ENCODE data around the gene DYNLT2B. TPM values are rescaled to one million over a fixed set of nuclear protein-coding genes. Genes with fewer than 3 reads are reported as not detected.
A peak's percentile ranks its signal among the peaks of the same experiment; 100 is the strongest.
"Not testable (repeated sequence)": the region's sequence is repeated elsewhere in the genome, so short reads cannot be mapped to it uniquely, and the experiment has no call there.

The DYNLT2B gene
- total and polyA plus RNA-seq, 11 donors, result 1.9 to 8.8 (median 3.6) TPM

- DNase-seq (peak in 1 of 5 donors; percentile 27), ATAC-seq (no peak)
- 77 to 92% (median 87%) methylated on average over 11 of the region's 11 CpGs for WGBS, 4 donors
- no peak overlapping the region for H3K4me3 ChIP-seq
- H3K27ac ChIP-seq, result no peak overlapping the region
- peaks cover 0 to 6% (median 1%) of the 10 kb centered on the region in 12 donors for H3K4me1 ChIP-seq
- no peaks in the 10 kb centered on the region for H3K36me3 ChIP-seq
- H3K27me3 ChIP-seq, result no peaks in the 10 kb centered on the region
- no peaks in the 10 kb centered on the region for H3K9me3 ChIP-seq
- intact Hi-C loops (cut with DNase I), result no loop called here
- no peak for TF ChIP-seq CTCF (IDR thresholded peaks at IDR 0.05)
- TF ChIP-seq POLR2A (IDR thresholded peaks at IDR 0.05), result no peak
Observed at GRCh38 chr3:196321162-196321561, 3.1 kb upstream of the DYNLT2B start.

GRCh38 chr3:196320137-196320536 is 2.1 kb upstream of the DYNLT2B start:
- DNase-seq (no peak), ATAC-seq (peak in 1 of 4 donors; percentile 12)
- intact Hi-C loops (cut with DNase I), result no loop called here
- H3K4me3 ChIP-seq, result no peak overlapping the region
- peaks cover 0 to 6% (median 1%) of the 10 kb centered on the region in 12 donors for H3K4me1 ChIP-seq
- H3K27me3 ChIP-seq, result no peaks in the 10 kb centered on the region
- no peaks in the 10 kb centered on the region for H3K9me3 ChIP-seq
- 42 to 69% (median 56%) methylated on average over 3 of the region's 3 CpGs for WGBS, 4 donors
- peaks cover 0 to 3% (median 0%) of the 10 kb centered on the region in 9 donors for H3K36me3 ChIP-seq
- TF ChIP-seq CTCF (IDR thresholded peaks at IDR 0.05) (no peak), POLR2A (IDR thresholded peaks at IDR 0.05) (no peak)
- H3K27ac ChIP-seq, result peak overlapping the region in 1 of 12 donors; percentile 13

- intact Hi-C loops (cut with DNase I), result loop anchor here in 1 of 10 donors (2.0 kb wide), 1 partner anchor 16 kb away; no protein-coding TSS in a partner anchor
- not testable (repeated sequence) for DNase-seq, ATAC-seq
Observed at GRCh38 chr3:196316799-196317686, 997 bp downstream of the DYNLT2B start.

GRCh38 chr3:196315821-196316220 is 2.2 kb downstream of the DYNLT2B start:
- DNase-seq, result no peak
- Histone ChIP-seq H3K4me3 (no peak overlapping the region), H3K4me1 (peaks cover 0 to 6% (median 1%) of the 10 kb centered on the region in 12 donors), H3K27ac (no peak overlapping the region), H3K9me3 (no peaks in the 10 kb centered on the region), H3K27me3 (no peaks in the 10 kb centered on the region), H3K36me3 (peaks cover 0 to 9% (median 0%) of the 10 kb centered on the region in 9 donors)
- 85 to 100% (median 93%) methylated on average over 1 of the region's 1 CpG for WGBS, 4 donors
- intact Hi-C loops (cut with DNase I), result loop anchor here in 1 of 10 donors (2.0 kb wide), 1 partner anchor 15 kb away; no protein-coding TSS in a partner anchor
- no peak for ATAC-seq
- TF ChIP-seq CTCF (IDR thresholded peaks at IDR 0.05) (no peak), POLR2A (IDR thresholded peaks at IDR 0.05) (no peak)

More at GRCh38 chr3:196316799-196317686, 997 bp downstream of the DYNLT2B start:
- not testable (repeated sequence) for H3K4me1 ChIP-seq, H3K27me3 ChIP-seq, H3K9me3 ChIP-seq, H3K36me3 ChIP-seq
- peak overlapping the region; percentile 43 to 100 (median 78) for H3K4me3 ChIP-seq
- 13 to 38% (median 25%) methylated on average over 4 to 17 of the region's 17 CpGs for WGBS, 4 donors
- H3K27ac ChIP-seq, result peak overlapping the region; percentile 66 to 99 (median 92)
